Sigmoid colon (tissue), 7 donors: ENCODE results near the gene ABCA10. TPM values are rescaled to one million over a fixed set of nuclear protein-coding genes. Genes with fewer than 3 reads are reported as not detected.

Experiments
- DNase-seq: peaks from one replicate; pipeline ENCODE4 v3.0.0-alpha.2; 2019
- H3K27ac ChIP-seq, 4 donors: fragments of 200-600 bp; sonication (generic); one replicate each; pipeline ENCODE4 v1.5.1; 2016 to 2019; ENCODE audit warnings: mild to moderate bottlenecking in 1 of 4
- H3K27me3 ChIP-seq, 3 donors: fragments of 200-600 bp; sonication (generic); one replicate each; pipeline ENCODE4 v1.5.1; 2019; ENCODE audit warnings: mild to moderate bottlenecking in 1 of 3
- H3K36me3 ChIP-seq, 4 donors: fragments of 200-600 bp; sonication (generic); one replicate each; pipeline ENCODE4 v1.5.1; 2016 to 2019
- H3K4me1 ChIP-seq, 4 donors: fragments of 200-600 bp; sonication (generic); one replicate each; pipeline ENCODE4 v1.5.1; 2017 to 2019
- H3K4me3 ChIP-seq, 4 donors: fragments of 200-600 bp; sonication (generic); one replicate each; pipeline ENCODE4 v1.5.1; 2017 to 2019; ENCODE audit warnings: mild to moderate bottlenecking in 2 of 4, moderate library complexity in 1 of 4
- H3K9me3 ChIP-seq, 4 donors: fragments of 200-600 bp in 3 of 4; sonication (generic) in 3 of 4; one replicate each; pipeline versions ENCODE4 v1.5.1 to v1.6.1; 2013 to 2019
- CTCF ChIP-seq, 4 experiments: fragments of 450-650 bp in 3 of 4; fragments of 200-600 bp in 1 of 4; IDR thresholded peaks; one replicate each; pipeline ENCODE4 v1.5.1; 2016 to 2019; ENCODE audit warnings: antibody characterized with exemption in 4 of 4, mild to moderate bottlenecking in 3 of 4, moderate library complexity in 2 of 4
- EP300 ChIP-seq, 4 donors: sonication (generic); formaldehyde crosslinking; IDR thresholded peaks; one replicate each; pipeline ENCODE4 v1.6.1; 2017; ENCODE audit warnings: antibody characterized with exemption in 4 of 4
- POLR2A ChIP-seq, 2 donors: fragments of 450-650 bp; IDR thresholded peaks; one replicate each; pipeline ENCODE4 v1.6.1; 2016; ENCODE audit warnings: antibody characterized with exemption in 2 of 2, mild to moderate bottlenecking in 2 of 2, moderate library complexity in 2 of 2
- POLR2AphosphoS5 ChIP-seq, 4 donors: sonication (generic); formaldehyde crosslinking; IDR thresholded peaks; one replicate each; pipeline ENCODE4 v1.6.1; 2017; ENCODE audit warnings: antibody characterized with exemption in 4 of 4
- WGBS, 2 donors: extraction: QIAGEN DNeasy Blood & Tissue Kit; methylation state at CpG; one replicate each; pipeline ENCODE4 v1.1.7; 2013; 5-methylcytosine and 5-hydroxymethylcytosine counted together
- intact Hi-C: fragments of 100-400 bp; cut with DNase I; formaldehyde crosslinking; loops from one replicate; pipeline ENCODE4 v1.15.1; 2023
- polyA plus RNA-seq, 3 donors: library from polyadenylated mRNA; stranded (reverse); fragments of 200-250 nt; gene quantifications; one replicate each; pipeline ENCODE4 v1.2.3, GENCODE V29; 2013
- total RNA-seq, 4 donors: library from RNA; depleted of rRNA; stranded (reverse); fragments of >200 nt; gene quantifications; one replicate each; pipeline ENCODE4 v1.1.0, GENCODE V29; 2016
- donor health status: healthy with polysubstance abuse.
- donor health status: Bipolar disorder and iron deficiency.
- donor health status: healthy.

ABCA10 gene
- total and polyA plus RNA-seq, 7 donors: 0.46 to 12.0 (median 1.9) TPM

GRCh38 chr17:69122065-69122464, 106.6 kb downstream of the ABCA10 start:
- Histone ChIP-seq H3K4me1 (no peaks in the 10 kb centered on the region), H3K36me3 (peaks cover 0 to 4% (median 0%) of the 10 kb centered on the region in 4 donors), H3K4me3 (no peak overlapping the region), H3K9me3 (no peaks in the 10 kb centered on the region), H3K27ac (no peak overlapping the region), H3K27me3 (no peaks in the 10 kb centered on the region)
- intact Hi-C loops: no loop called here
- TF ChIP-seq POLR2AphosphoS5 (IDR thresholded peaks at IDR 0.05): no peak
- TF ChIP-seq POLR2A (IDR thresholded peaks at IDR 0.05): no peak
- TF ChIP-seq CTCF (IDR thresholded peaks at IDR 0.05): no peak
- TF ChIP-seq EP300 (IDR thresholded peaks at IDR 0.05): no peak
- no peak for DNase-seq
- 95 to 97% methylated on average over 5 of the region's 5 CpGs for WGBS, 2 donors

DNA sequence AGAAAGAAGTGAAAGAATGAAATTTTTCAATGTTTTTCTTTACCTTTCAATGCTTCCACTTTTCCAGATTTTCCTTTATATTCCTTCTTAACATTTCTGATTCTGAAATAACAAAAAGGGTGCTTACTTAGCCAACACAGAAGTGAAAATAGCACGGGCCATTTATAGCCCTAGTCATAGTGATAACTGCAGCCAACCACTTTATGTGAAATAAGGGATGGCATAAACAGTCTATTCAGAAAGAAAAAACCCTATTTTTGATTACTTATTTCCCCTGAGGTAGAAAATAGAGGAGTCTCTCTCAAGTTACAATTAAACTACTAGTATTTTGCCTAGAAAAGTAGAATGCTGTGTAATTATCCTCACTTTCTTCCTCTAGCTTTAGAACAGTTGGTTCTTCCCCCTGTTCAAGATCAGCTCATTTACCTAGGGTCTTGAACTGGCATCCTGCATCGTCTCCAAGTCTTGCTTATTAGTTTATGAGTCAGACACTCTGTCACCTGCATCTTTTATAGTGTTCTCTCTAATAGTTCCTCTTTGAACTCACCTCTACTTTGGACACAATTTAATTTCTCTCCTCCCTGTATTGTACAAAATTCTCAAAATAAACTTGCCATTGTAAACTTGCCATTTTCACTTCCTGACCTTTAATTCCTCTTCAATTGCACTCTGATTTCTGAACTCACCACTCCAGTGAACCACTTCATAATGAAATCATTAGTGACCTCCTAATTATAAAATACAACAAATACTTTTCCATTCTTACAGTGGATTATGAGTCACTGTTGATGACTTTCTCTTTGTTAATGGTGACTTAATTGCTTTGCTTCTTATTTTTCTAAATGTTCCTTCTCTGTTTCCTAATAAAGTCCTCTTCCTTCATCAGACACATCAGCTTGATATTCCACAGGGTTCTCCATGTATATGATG, 110.5 kb downstream of the ABCA10 start:
- Histone ChIP-seq H3K27ac (no peak overlapping the region), H3K4me1 (no peaks in the 10 kb centered on the region), H3K9me3 (no peaks in the 10 kb centered on the region), H3K4me3 (no peak overlapping the region), H3K36me3 (peaks cover 0 to 4% (median 0%) of the 10 kb centered on the region in 4 donors), H3K27me3 (no peaks in the 10 kb centered on the region)
- 21 to 43% methylated on average over 2 of the region's 2 CpGs for WGBS, 2 donors
- TF ChIP-seq EP300 (IDR thresholded peaks at IDR 0.05): no peak
- no peak for TF ChIP-seq POLR2AphosphoS5 (IDR thresholded peaks at IDR 0.05)
- no peak for TF ChIP-seq CTCF (IDR thresholded peaks at IDR 0.05)
- TF ChIP-seq POLR2A (IDR thresholded peaks at IDR 0.05): no peak
- intact Hi-C loops: no loop called here
- DNase-seq: no peak

DNA sequence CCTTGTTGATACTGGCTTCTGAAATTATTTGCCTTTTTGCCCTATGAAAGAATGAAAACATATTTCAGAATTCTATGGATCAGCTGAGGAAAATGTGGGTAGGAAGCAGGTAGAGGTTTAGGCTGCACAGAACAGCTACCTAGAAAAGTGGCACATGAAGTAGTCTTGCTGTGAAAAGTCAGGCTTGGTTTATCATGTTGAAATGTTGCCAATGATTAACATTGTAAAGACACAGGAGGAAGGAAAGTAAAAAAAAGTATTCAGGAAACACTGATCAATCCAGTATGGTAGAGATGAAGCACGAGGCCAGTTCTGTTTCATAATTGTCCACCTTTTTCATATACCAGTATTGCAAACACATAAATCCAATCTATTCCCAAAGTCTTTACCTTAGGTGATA, 116.8 kb downstream of the ABCA10 start:
- Histone ChIP-seq H3K27me3 (no peaks in the 10 kb centered on the region), H3K27ac (no peak overlapping the region), H3K36me3 (no peaks in the 10 kb centered on the region), H3K4me1 (no peaks in the 10 kb centered on the region), H3K4me3 (no peak overlapping the region), H3K9me3 (no peaks in the 10 kb centered on the region)
- WGBS, 2 donors: 25 to 65% methylated on average over 1 of the region's 1 CpG
- no peak for TF ChIP-seq POLR2A (IDR thresholded peaks at IDR 0.05)
- no peak for TF ChIP-seq POLR2AphosphoS5 (IDR thresholded peaks at IDR 0.05)
- TF ChIP-seq CTCF (IDR thresholded peaks at IDR 0.05): no peak
- no peak for TF ChIP-seq EP300 (IDR thresholded peaks at IDR 0.05)
- intact Hi-C loops: no loop called here
- DNase-seq: no peak

GRCh38 chr17:69105907-69106730, 122.5 kb downstream of the ABCA10 start:
- Histone ChIP-seq H3K36me3 (peaks cover 0 to 9% (median 0%) of the 10 kb centered on the region in 4 donors), H3K27me3 (no peaks in the 10 kb centered on the region), H3K9me3 (no peaks in the 10 kb centered on the region), H3K4me1 (no peaks in the 10 kb centered on the region), H3K27ac (no peak overlapping the region), H3K4me3 (no peak overlapping the region)
- no peak for TF ChIP-seq POLR2A (IDR thresholded peaks at IDR 0.05)
- no peak for TF ChIP-seq EP300 (IDR thresholded peaks at IDR 0.05)
- no peak for TF ChIP-seq CTCF (IDR thresholded peaks at IDR 0.05)
- no peak for TF ChIP-seq POLR2AphosphoS5 (IDR thresholded peaks at IDR 0.05)
- intact Hi-C loops: no loop called here
- WGBS, 2 donors: 88 to 92% methylated on average over 10 of the region's 10 CpGs
- DNase-seq: no peak
